ENCODE results near the gene TRAPPC3.

- TF ChIP-seq CTCF (IDR thresholded peaks at IDR 0.05) (no peak), POLR2A (IDR thresholded peaks at IDR 0.05) (no peak)
These were observed 22.9 kb upstream of the TRAPPC3 start for GRCh38 chr1:36172017-36172747.

Data from esophagus squamous epithelium (tissue), 4 donors.